DND-41 (cell line): ENCODE data around the gene SNX32.

Experiments used
- EZH2 ChIP-seq: IDR thresholded peaks from 3 replicates; pipeline ENCODE4 v1.6.1; 2012; ENCODE audit warnings: borderline replicate concordance, low read depth, mild to moderate bottlenecking, moderate library complexity, low read length, inconsistent platforms; ENCODE audit not compliant: severe bottlenecking
- TF ChIP-seq, protein P1 (sequence below): IDR thresholded peaks from 2 replicates; pipeline ENCODE4 v1.5.1; 2012; ENCODE audit warnings: borderline replicate concordance, low read length, moderate library complexity, mild to moderate bottlenecking; ENCODE audit not compliant: poor library complexity, severe bottlenecking; ENCODE audit errors: extremely low read depth

DNA sequence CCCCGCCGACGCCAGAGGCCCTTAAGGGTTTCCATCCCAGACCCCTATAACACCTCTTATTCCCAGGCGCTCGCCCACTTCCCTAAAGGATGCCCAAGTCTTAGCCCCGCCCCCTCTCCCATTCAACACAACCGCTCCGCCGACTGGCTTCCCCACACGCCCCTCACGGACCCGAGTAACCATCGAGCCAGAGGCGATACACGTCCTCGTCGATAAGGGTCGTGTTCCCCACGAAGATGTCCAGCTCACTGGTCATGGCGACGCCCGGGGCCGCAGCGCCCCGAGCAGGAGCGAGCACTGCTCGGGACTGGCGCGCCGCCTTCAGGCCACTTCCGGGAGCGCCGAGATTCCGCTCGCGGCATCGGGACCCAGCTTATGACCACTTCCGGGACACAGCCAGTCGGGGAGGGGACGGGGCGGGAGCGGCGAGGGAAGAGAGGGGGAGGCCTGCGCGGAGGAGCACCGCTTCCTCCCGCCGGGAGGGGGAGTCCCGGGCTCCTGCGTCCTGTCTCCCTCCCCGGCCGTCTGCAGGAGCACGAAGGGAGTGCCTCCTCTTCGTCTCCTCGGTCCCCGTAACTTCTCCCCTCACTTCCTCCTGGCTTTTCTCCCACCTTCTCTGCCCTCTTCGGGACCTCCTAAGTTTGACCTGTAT, 54.5 kb downstream of the SNX32 start, which contains the start of gene FIBP:
- no peak for TF ChIP-seq EZH2
- TF ChIP-seq, protein P1, sequence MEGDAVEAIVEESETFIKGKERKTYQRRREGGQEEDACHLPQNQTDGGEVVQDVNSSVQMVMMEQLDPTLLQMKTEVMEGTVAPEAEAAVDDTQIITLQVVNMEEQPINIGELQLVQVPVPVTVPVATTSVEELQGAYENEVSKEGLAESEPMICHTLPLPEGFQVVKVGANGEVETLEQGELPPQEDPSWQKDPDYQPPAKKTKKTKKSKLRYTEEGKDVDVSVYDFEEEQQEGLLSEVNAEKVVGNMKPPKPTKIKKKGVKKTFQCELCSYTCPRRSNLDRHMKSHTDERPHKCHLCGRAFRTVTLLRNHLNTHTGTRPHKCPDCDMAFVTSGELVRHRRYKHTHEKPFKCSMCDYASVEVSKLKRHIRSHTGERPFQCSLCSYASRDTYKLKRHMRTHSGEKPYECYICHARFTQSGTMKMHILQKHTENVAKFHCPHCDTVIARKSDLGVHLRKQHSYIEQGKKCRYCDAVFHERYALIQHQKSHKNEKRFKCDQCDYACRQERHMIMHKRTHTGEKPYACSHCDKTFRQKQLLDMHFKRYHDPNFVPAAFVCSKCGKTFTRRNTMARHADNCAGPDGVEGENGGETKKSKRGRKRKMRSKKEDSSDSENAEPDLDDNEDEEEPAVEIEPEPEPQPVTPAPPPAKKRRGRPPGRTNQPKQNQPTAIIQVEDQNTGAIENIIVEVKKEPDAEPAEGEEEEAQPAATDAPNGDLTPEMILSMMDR: peak; percentile 86
